Body of pancreas (tissue), 4 donors: ENCODE data around the gene IER3. TPM values are rescaled to one million over a fixed set of nuclear protein-coding genes. Genes with fewer than 3 reads are reported as not detected.

ENCODE experiments used
- ATAC-seq: fragments of 150-250 bp; one replicate; pipeline ENCODE4 v1.9.1; 2016
- DNase-seq, 4 donors: peaks; one replicate each; pipeline ENCODE4 v3.0.0-alpha.2; 2019
- H3K27ac ChIP-seq, 4 donors: fragments of 200-600 bp; sonication (generic); 1 replicate in 3 of 4; 2 replicates in 1 of 4; pipeline versions ENCODE4 v1.5.1 to v1.6.1; 2016 to 2019; ENCODE audit warnings: mild to moderate bottlenecking in 1 of 4, mixed read lengths in 1 of 4, moderate library complexity in 1 of 4
- H3K27me3 ChIP-seq, 2 donors: fragments of 200-600 bp; sonication (generic); one replicate each; pipeline ENCODE4 v1.6.0; 2016; ENCODE audit warnings: mild to moderate bottlenecking in 1 of 2
- H3K36me3 ChIP-seq, 2 donors: fragments of 200-600 bp; sonication (generic); replicated peaks in 1 of 2; 2 replicates each; pipeline ENCODE4 v1.5.1; 2016; ENCODE audit warnings: low read depth in 2 of 2; ENCODE audit not compliant: insufficient read depth in 1 of 2
- H3K4me1 ChIP-seq: fragments of 200-600 bp; sonication (generic); one replicate; pipeline ENCODE4 v1.6.0; 2016
- H3K4me3 ChIP-seq, 2 donors: fragments of 200-600 bp; sonication (generic); 1 replicate in 1 of 2; 2 replicates in 1 of 2; pipeline ENCODE4 v1.5.1; 2016 to 2019
- H3K9me3 ChIP-seq, 3 donors: fragments of 200-600 bp; sonication (generic); 1 replicate in 2 of 3; 2 replicates in 1 of 3; pipeline ENCODE4 v1.5.1; 2016
- CTCF ChIP-seq, 7 experiments: fragments of 450-650 bp in 4 of 7; fragments of 200-600 bp in 3 of 7; sonication (generic) in 3 of 7; IDR thresholded peaks; one replicate each; pipeline ENCODE4 v1.5.1; 2016 to 2019; ENCODE audit warnings: antibody characterized with exemption in 7 of 7
- POLR2A ChIP-seq, 3 donors: fragments of 450-650 bp; IDR thresholded peaks; one replicate each; pipeline ENCODE4 v1.6.1; 2016; ENCODE audit warnings: antibody characterized with exemption in 3 of 3, mild to moderate bottlenecking in 2 of 3
- WGBS, 2 donors: methylation state at CpG; one replicate each; pipeline ENCODE4 v1.1.5; 2017; 5-methylcytosine and 5-hydroxymethylcytosine counted together
- intact Hi-C: fragments of 100-400 bp; cut with DNase I; formaldehyde crosslinking; loops from one replicate; pipeline ENCODE4 v1.15.1; 2023
- total RNA-seq, 2 donors: library from RNA; depleted of rRNA; stranded (reverse); fragments of >200 nt; gene quantifications; one replicate each; pipeline ENCODE4 v1.1.0, GENCODE V29; 2016

IER3 gene
- total RNA-seq, 2 donors from 2014 or later, result 46.4 to 60.3 TPM

GRCh38 chr6:30780642-30780920 lies 36.2 kb upstream of the IER3 start:
- no peak for DNase-seq
- ATAC-seq, result no peak
- peak overlapping the region in 3 of 4 donors; percentile 79 to 94 (median 90) for H3K27ac ChIP-seq
- TF ChIP-seq CTCF (IDR thresholded peaks at IDR 0.05) (no peak), POLR2A (IDR thresholded peaks at IDR 0.05) (no peak)
- H3K27me3 ChIP-seq, result no peaks in the 10 kb centered on the region
- peaks cover 58% of the 10 kb centered on the region for H3K4me1 ChIP-seq
- intact Hi-C loops, result no loop called here
- WGBS, 2 donors, result 88 to 96% methylated on average over 1 of the region's 1 CpG
- no peaks in the 10 kb centered on the region for H3K36me3 ChIP-seq
- no peaks in the 10 kb centered on the region for H3K9me3 ChIP-seq
- H3K4me3 ChIP-seq, result no peak overlapping the region

- Histone ChIP-seq H3K4me3 (no peak overlapping the region), H3K27me3 (no peaks in the 10 kb centered on the region), H3K9me3 (no peaks in the 10 kb centered on the region), H3K36me3 (no peaks in the 10 kb centered on the region), H3K27ac (peak overlapping the region in 3 of 4 donors; percentile 79 to 90 (median 82)), H3K4me1 (peaks cover 58% of the 10 kb centered on the region)
- DNase-seq (no peak), ATAC-seq (no peak)
- TF ChIP-seq CTCF (IDR thresholded peaks at IDR 0.05), result no peak
- TF ChIP-seq POLR2A (IDR thresholded peaks at IDR 0.05), result no peak
- intact Hi-C loops, result no loop called here
- 71 to 75% methylated on average over 10 of the region's 10 CpGs for WGBS, 2 donors
These were observed 35.7 kb upstream of the IER3 start for GRCh38 chr6:30779850-30780641.

GRCh38 chr6:30778001-30778635 lies 33.8 kb upstream of the IER3 start:
- no peaks in the 10 kb centered on the region for H3K36me3 ChIP-seq
- peaks cover 60% of the 10 kb centered on the region for H3K4me1 ChIP-seq
- TF ChIP-seq POLR2A (IDR thresholded peaks at IDR 0.05), result no peak
- TF ChIP-seq CTCF (IDR thresholded peaks at IDR 0.05), result no peak
- peak overlapping the region in 3 of 4 donors; percentile 62 to 90 (median 82) for H3K27ac ChIP-seq
- no peak for ATAC-seq
- no peak overlapping the region for H3K4me3 ChIP-seq
- intact Hi-C loops, result no loop called here
- DNase-seq, result no peak
- H3K9me3 ChIP-seq, result no peaks in the 10 kb centered on the region
- no peaks in the 10 kb centered on the region for H3K27me3 ChIP-seq
- WGBS, 2 donors, result 48 to 51% methylated on average over 3 of the region's 3 CpGs

GRCh38 chr6:30777155-30777485 lies 32.8 kb upstream of the IER3 start:
- no peak overlapping the region for H3K4me3 ChIP-seq
- ATAC-seq (no peak), DNase-seq (no peak)
- no peaks in the 10 kb centered on the region for H3K9me3 ChIP-seq
- H3K27me3 ChIP-seq, result no peaks in the 10 kb centered on the region
- no peak overlapping the region for H3K27ac ChIP-seq
- WGBS, 2 donors, result 90 to 96% methylated on average over 3 of the region's 3 CpGs
- intact Hi-C loops, result no loop called here
- peaks cover 50% of the 10 kb centered on the region for H3K4me1 ChIP-seq
- no peaks in the 10 kb centered on the region for H3K36me3 ChIP-seq
- TF ChIP-seq CTCF (IDR thresholded peaks at IDR 0.05) (no peak), POLR2A (IDR thresholded peaks at IDR 0.05) (no peak)
